Endothelial cell of umbilical vein (primary cell): ENCODE results near the gene KLK8. TPM values are rescaled to one million over a fixed set of nuclear protein-coding genes. Genes with fewer than 3 reads are reported as not detected.

Experiments used
- BruUV-seq: library from RNA; stranded (reverse); fragments of 400-500 nt; replicated peaks from 2 replicates; lab custom pipeline; 2021; lab: Mats Ljungman, UMichigan
- CTCF ChIA-PET: fragments of 300-600, 350-600 bp; sonication (Branson Sonifier 250); formaldehyde crosslinking; loops from one replicate; lab custom pipeline; 2021; ENCODE audit warnings: antibody characterized with exemption, inconsistent platforms; lab: Charles Lee
- POLR2A ChIA-PET: fragments of 300-600, 350-600 bp; sonication (Branson Sonifier 250); formaldehyde crosslinking; loops from one replicate; lab custom pipeline; 2021; ENCODE audit warnings: antibody characterized with exemption, inconsistent platforms; lab: Charles Lee
- DNase-seq: peaks from one replicate; pipeline ENCODE4 v3.0.0-alpha.2; 2011; ENCODE audit warnings: low read depth, low spot score
- FAIRE-seq: peaks from 2 replicates; lab custom pipeline; 2011; peaks lifted over from hg19 to GRCh38; lab: Jason Lieb, UNC
- H2AFZ ChIP-seq: 2 replicates; pipeline ENCODE4 v1.6.0; 2012; ENCODE audit warnings: low read depth, low read length, control low read depth, inconsistent platforms
- H3K27ac ChIP-seq: 2 replicates; pipeline ENCODE4 v1.5.1; 2011; ENCODE audit warnings: low read depth, mild to moderate bottlenecking, control low read depth, low read length, moderate library complexity; ENCODE audit not compliant: insufficient read depth
- H3K27me3 ChIP-seq, 2 experiments: 2 replicates each; pipeline versions ENCODE4 v1.6.0 to v1.6.1; 2011; ENCODE audit warnings: low read length in 2 of 2, mixed read lengths in 1 of 2; ENCODE audit not compliant: control insufficient read depth in 2 of 2, insufficient read depth in 2 of 2
- H3K36me3 ChIP-seq, 2 experiments: 2 replicates in 1 of 2; 3 replicates in 1 of 2; pipeline ENCODE4 v1.5.1; 2011; ENCODE audit warnings: low read length in 2 of 2, mild to moderate bottlenecking in 1 of 2, moderate library complexity in 1 of 2; ENCODE audit not compliant: control insufficient read depth in 2 of 2, insufficient read depth in 2 of 2; ENCODE audit errors: extremely low read depth in 1 of 2
- H3K4me1 ChIP-seq: 3 replicates; pipeline ENCODE4 v1.5.1; 2011; ENCODE audit warnings: mild to moderate bottlenecking, low read length; ENCODE audit not compliant: control insufficient read depth, insufficient read depth; ENCODE audit errors: extremely low read depth
- H3K4me2 ChIP-seq: 2 replicates; pipeline ENCODE4 v1.6.1; 2011; ENCODE audit warnings: low read length, control low read depth, mixed read lengths; ENCODE audit not compliant: insufficient read depth
- H3K4me3 ChIP-seq, 3 experiments: fragments of 200-600 bp in 1 of 3; sonication (generic), shearing (Covaris generic) in 1 of 3; replicated peaks in 1 of 3; 2 replicates each; pipeline ENCODE4 v1.5.1; 2011 to 2016; ENCODE audit warnings: control low read depth in 3 of 3, low read length in 3 of 3, mild to moderate bottlenecking in 2 of 3, inconsistent platforms in 1 of 3, low read depth in 1 of 3, moderate library complexity in 1 of 3; ENCODE audit not compliant: insufficient read depth in 1 of 3
- H3K79me2 ChIP-seq: 2 replicates; pipeline ENCODE4 v1.6.0; 2012; ENCODE audit warnings: low read length, inconsistent platforms; ENCODE audit not compliant: control insufficient read depth, insufficient read depth
- H3K9ac ChIP-seq: replicated peaks from 2 replicates; pipeline ENCODE3; 2011; ENCODE audit warnings: low read length, control low read depth; ENCODE audit not compliant: insufficient read depth; ENCODE audit errors: extremely low read depth
- H3K9me1 ChIP-seq: replicated peaks from 3 replicates; pipeline ENCODE4 v1.6.0; 2011; ENCODE audit warnings: mild to moderate bottlenecking, low read length; ENCODE audit not compliant: control insufficient read depth, insufficient read depth; ENCODE audit errors: extremely low read depth
- H3K9me3 ChIP-seq: replicated peaks from 2 replicates; pipeline ENCODE4 v1.5.1; 2012; ENCODE audit warnings: low read length, inconsistent platforms; ENCODE audit not compliant: control insufficient read depth, insufficient read depth
- H4K20me1 ChIP-seq: replicated peaks from 2 replicates; pipeline ENCODE3; 2011; ENCODE audit warnings: mild to moderate bottlenecking, low read length; ENCODE audit not compliant: control insufficient read depth, insufficient read depth; ENCODE audit errors: extremely low read depth
- EZH2 ChIP-seq: IDR thresholded peaks from 2 replicates; pipeline ENCODE4 v1.6.1; 2012; ENCODE audit warnings: borderline replicate concordance, low read depth, mild to moderate bottlenecking, moderate library complexity, low read length, inconsistent platforms; ENCODE audit not compliant: severe bottlenecking
- FOS ChIP-seq: IDR thresholded peaks from 2 replicates; pipeline ENCODE4 v1.6.1; 2011; ENCODE audit warnings: mild to moderate bottlenecking, low read length, moderate library complexity, borderline replicate concordance; ENCODE audit not compliant: insufficient read depth
- GATA2 ChIP-seq: IDR thresholded peaks from 2 replicates; pipeline ENCODE4 v1.7.0; 2011; ENCODE audit warnings: low read depth, mild to moderate bottlenecking, moderate library complexity, mixed read lengths, low read length; ENCODE audit not compliant: insufficient read length, insufficient read depth
- JUN ChIP-seq: IDR thresholded peaks from 2 replicates; pipeline ENCODE4 v1.6.1; 2011; ENCODE audit warnings: borderline replicate concordance, low read depth; ENCODE audit not compliant: insufficient read length, insufficient read depth
- MYC ChIP-seq: IDR thresholded peaks from one replicate; pipeline ENCODE4 v1.6.1; 2011; ENCODE audit warnings: mild to moderate bottlenecking, low read depth, low read length
- POLR2A ChIP-seq: IDR thresholded peaks from 2 replicates; pipeline ENCODE4 v1.6.1; 2012; ENCODE audit warnings: low read depth, mild to moderate bottlenecking, control low read depth, low read length
- dilution Hi-C: fragments of 300-500 bp; cut with MboI; formaldehyde crosslinking; loops from one replicate; pipeline ENCODE4 v1.15.0; 2019; ENCODE audit warnings: low sequenced_read_pairs; ENCODE audit not compliant: extremely low pct_ligation_motif_present
- intact Hi-C: fragments of 100-400 bp; cut with micrococcal nuclease; formaldehyde crosslinking; loops from one replicate; pipeline ENCODE4 v1.10.0; 2022
- polyA plus RNA-seq, 4 experiments: library from polyadenylated mRNA; depleted of rRNA in 3 of 4; stranded (reverse) in 3 of 4; unstranded in 1 of 4; fragments of >200 nt; gene quantifications; 2 replicates each; pipeline versions ENCODE4 v1.2.1 to v1.2.3, GENCODE V29; 2011 to 2012; ENCODE audit warnings: missing spikeins in 1 of 4
- total RNA-seq: library from RNA; stranded (reverse); gene quantifications from 2 replicates; pipeline ENCODE4 v1.2.3, GENCODE V29; 2021
- TF ChIP-seq, protein P1 (sequence below): IDR thresholded peaks from 2 replicates; pipeline ENCODE4 v1.6.1; 2011; ENCODE audit not compliant: insufficient read depth, insufficient read length
- TF ChIP-seq, protein P2 (sequence below), 2 donors: IDR thresholded peaks; 1 replicate in 1 of 2; 2 replicates in 1 of 2; pipeline ENCODE4 v1.5.1; 2011; ENCODE audit warnings: low read length in 2 of 2, mild to moderate bottlenecking in 2 of 2, moderate library complexity in 2 of 2, control low read depth in 1 of 2, inconsistent platforms in 1 of 2, low read depth in 1 of 2; ENCODE audit not compliant: insufficient read depth in 1 of 2; ENCODE audit errors: extremely low read depth in 1 of 2

Gene KLK8
- total and polyA plus RNA-seq, 2 donors (not counting 3 experiments of a cell fraction or from before 2014, with no cell fraction given), result not detected

DNA sequence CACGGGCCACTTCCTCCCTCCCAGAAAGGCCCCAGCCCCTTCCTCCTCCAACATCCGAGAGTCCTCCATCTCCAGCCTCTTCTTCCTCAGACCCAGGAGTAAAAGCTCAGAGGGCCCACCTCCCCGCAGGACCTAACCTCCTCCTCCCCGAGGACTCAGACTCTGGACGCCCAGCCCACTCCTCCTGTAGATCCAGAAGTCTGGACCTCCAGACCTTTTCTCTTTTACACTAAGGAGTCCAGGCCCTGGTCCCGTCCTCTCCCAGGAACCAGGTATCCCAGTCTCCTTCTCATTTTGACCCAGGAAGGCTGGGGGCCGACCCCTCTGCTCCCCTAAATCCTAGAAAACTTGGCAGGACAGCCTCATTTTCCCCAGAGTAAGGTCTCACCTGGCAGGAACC lies 1.9 kb upstream of the KLK8 start:
- CTCF ChIA-PET, result no interaction called here
- dilution Hi-C loops, result no loop called here
- TF ChIP-seq, protein P1, sequence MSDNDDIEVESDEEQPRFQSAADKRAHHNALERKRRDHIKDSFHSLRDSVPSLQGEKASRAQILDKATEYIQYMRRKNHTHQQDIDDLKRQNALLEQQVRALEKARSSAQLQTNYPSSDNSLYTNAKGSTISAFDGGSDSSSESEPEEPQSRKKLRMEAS, result no peak
- TF ChIP-seq, protein P2, sequence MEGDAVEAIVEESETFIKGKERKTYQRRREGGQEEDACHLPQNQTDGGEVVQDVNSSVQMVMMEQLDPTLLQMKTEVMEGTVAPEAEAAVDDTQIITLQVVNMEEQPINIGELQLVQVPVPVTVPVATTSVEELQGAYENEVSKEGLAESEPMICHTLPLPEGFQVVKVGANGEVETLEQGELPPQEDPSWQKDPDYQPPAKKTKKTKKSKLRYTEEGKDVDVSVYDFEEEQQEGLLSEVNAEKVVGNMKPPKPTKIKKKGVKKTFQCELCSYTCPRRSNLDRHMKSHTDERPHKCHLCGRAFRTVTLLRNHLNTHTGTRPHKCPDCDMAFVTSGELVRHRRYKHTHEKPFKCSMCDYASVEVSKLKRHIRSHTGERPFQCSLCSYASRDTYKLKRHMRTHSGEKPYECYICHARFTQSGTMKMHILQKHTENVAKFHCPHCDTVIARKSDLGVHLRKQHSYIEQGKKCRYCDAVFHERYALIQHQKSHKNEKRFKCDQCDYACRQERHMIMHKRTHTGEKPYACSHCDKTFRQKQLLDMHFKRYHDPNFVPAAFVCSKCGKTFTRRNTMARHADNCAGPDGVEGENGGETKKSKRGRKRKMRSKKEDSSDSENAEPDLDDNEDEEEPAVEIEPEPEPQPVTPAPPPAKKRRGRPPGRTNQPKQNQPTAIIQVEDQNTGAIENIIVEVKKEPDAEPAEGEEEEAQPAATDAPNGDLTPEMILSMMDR (IDR thresholded peaks at IDR 0.05; ENCODE audit: extremely low read depth in 1 of 2, insufficient read depth in 1 of 2, low read depth in 1 of 2, low read length in 2 of 2), result no peak
- TF ChIP-seq MYC, result no peak
- no peak for TF ChIP-seq POLR2A
- no peak for TF ChIP-seq JUN
- no peak for TF ChIP-seq GATA2
- TF ChIP-seq EZH2, result no peak
- TF ChIP-seq FOS, result no peak

More for the DNA sequence above, 1.9 kb upstream of the KLK8 start:
- H3K36me3 ChIP-seq, result no peaks in the 10 kb centered on the region
- POLR2A ChIA-PET, result no interaction called here
- H2AFZ ChIP-seq, result no peak overlapping the region
- no peak overlapping the region for H3K4me3 ChIP-seq
- intact Hi-C loops, result no loop called here
- no peak for FAIRE-seq
- no peaks in the 10 kb centered on the region for H3K9me3 ChIP-seq
- H3K4me1 ChIP-seq, result no peaks in the 10 kb centered on the region
- H3K9ac ChIP-seq, result no peak overlapping the region
- no peaks in the 10 kb centered on the region for H4K20me1 ChIP-seq
- H3K4me2 ChIP-seq, result no peak overlapping the region
- no TSS peak for BruUV-seq
- DNase-seq, result no peak
- no peaks in the 10 kb centered on the region for H3K9me1 ChIP-seq
- H3K27me3 ChIP-seq, result no peaks in the 10 kb centered on the region
- no peak overlapping the region for H3K27ac ChIP-seq
- no peaks in the 10 kb centered on the region for H3K79me2 ChIP-seq
